ENCODE measurements around the gene PIM3. TPM values are rescaled to one million over a fixed set of nuclear protein-coding genes. Genes with fewer than 3 reads are reported as not detected.
A peak's percentile ranks its signal among the peaks of the same experiment; 100 is the strongest.

PIM3 gene
- polyA plus RNA-seq, result 47.1 TPM

GRCh38 chr22:49960159-49961004 lies at the start of gene PIM3:
Gene PIM3, plus strand, starts transcription at chr22:49960772. Its CDS starts 176 bp downstream, at chr22:49960948.
- H3K27me3 Mint-ChIP-seq, result no peaks in the 10 kb centered on the region
- peaks cover 10% of the 10 kb centered on the region for H3K36me3 Mint-ChIP-seq
- H3K4me1 Mint-ChIP-seq, result peaks cover 5 to 14% (median 7%) of the 10 kb centered on the region in 3 donors
- H3K9me3 Mint-ChIP-seq, result no peaks in the 10 kb centered on the region
- H3K4me3 Mint-ChIP-seq, result peak within 1 kb of the TSS; percentile 87 to 97 (median 92)
- peak within 1 kb of the TSS; percentile 94 to 100 (median 95) for H3K27ac Mint-ChIP-seq

- H3K27ac Mint-ChIP-seq, result no peak overlapping the region
- no peak overlapping the region for H3K4me3 Mint-ChIP-seq
- H3K36me3 Mint-ChIP-seq, result no peaks in the 10 kb centered on the region
- peaks cover 0 to 3% (median 0%) of the 10 kb centered on the region in 3 donors for H3K4me1 Mint-ChIP-seq
- H3K9me3 Mint-ChIP-seq, result no peaks in the 10 kb centered on the region
- no peaks in the 10 kb centered on the region for H3K27me3 Mint-ChIP-seq
Observed at GRCh38 chr22:49911881-49912625, 48.5 kb upstream of the PIM3 start.

- Mint-ChIP-seq H3K36me3 (no peaks in the 10 kb centered on the region), H3K27ac (no peak overlapping the region), H3K4me1 (peaks cover 5 to 7% (median 6%) of the 10 kb centered on the region in 3 donors), H3K27me3 (no peaks in the 10 kb centered on the region), H3K4me3 (peak overlapping the region in 1 of 4 donors; percentile 12), H3K9me3 (no peaks in the 10 kb centered on the region)
Observed at GRCh38 chr22:49913026-49913425, 47.5 kb upstream of the PIM3 start.

- Mint-ChIP-seq H3K27ac (peak overlapping the region in 1 of 3 donors; percentile 39), H3K27me3 (no peaks in the 10 kb centered on the region), H3K36me3 (no peaks in the 10 kb centered on the region), H3K4me3 (peak overlapping the region in 1 of 4 donors; percentile 12), H3K9me3 (no peaks in the 10 kb centered on the region), H3K4me1 (peaks cover 5 to 7% (median 6%) of the 10 kb centered on the region in 3 donors)
Observed at GRCh38 chr22:49913446-49913845, 47.1 kb upstream of the PIM3 start.

GRCh38 chr22:49914256-49914655 lies 46.3 kb upstream of the PIM3 start:
- Mint-ChIP-seq H3K27me3 (no peaks in the 10 kb centered on the region), H3K36me3 (no peaks in the 10 kb centered on the region), H3K4me1 (peaks cover 5 to 7% (median 6%) of the 10 kb centered on the region in 3 donors), H3K4me3 (no peak overlapping the region), H3K27ac (no peak overlapping the region), H3K9me3 (no peaks in the 10 kb centered on the region)

GRCh38 chr22:49915610-49916009 lies 45.0 kb upstream of the PIM3 start:
- H3K4me1 Mint-ChIP-seq, result peaks cover 6 to 13% (median 11%) of the 10 kb centered on the region in 3 donors
- peak overlapping the region in 2 of 4 donors; percentile 9 to 81 for H3K4me3 Mint-ChIP-seq
- no peaks in the 10 kb centered on the region for H3K36me3 Mint-ChIP-seq
- H3K9me3 Mint-ChIP-seq, result no peaks in the 10 kb centered on the region
- no peak overlapping the region for H3K27ac Mint-ChIP-seq
- H3K27me3 Mint-ChIP-seq, result no peaks in the 10 kb centered on the region

GRCh38 chr22:49916831-49917230 lies 43.7 kb upstream of the PIM3 start:
- Mint-ChIP-seq H3K27ac (peak overlapping the region in 1 of 3 donors; percentile 23), H3K27me3 (no peaks in the 10 kb centered on the region), H3K4me1 (peaks cover 6 to 13% (median 11%) of the 10 kb centered on the region in 3 donors), H3K36me3 (peaks cover 2% of the 10 kb centered on the region), H3K9me3 (no peaks in the 10 kb centered on the region), H3K4me3 (peak overlapping the region in 3 of 4 donors; percentile 83 to 94 (median 92))

- H3K27ac Mint-ChIP-seq, result peak within 1 kb of the TSS; percentile 91 to 96 (median 93)
- H3K9me3 Mint-ChIP-seq, result no peaks in the 10 kb centered on the region
- H3K27me3 Mint-ChIP-seq, result no peaks in the 10 kb centered on the region
- peaks cover 2% of the 10 kb centered on the region for H3K36me3 Mint-ChIP-seq
- peaks cover 7 to 14% (median 12%) of the 10 kb centered on the region in 3 donors for H3K4me1 Mint-ChIP-seq
- peak within 1 kb of the TSS; percentile 83 to 96 (median 93) for H3K4me3 Mint-ChIP-seq
Observed at GRCh38 chr22:49917974-49918910, 42.3 kb upstream of the PIM3 start, which contains the start of the genes ALG12 and CRELD2. Gene ALG12, minus strand, starts transcription at chr22:49918438. Its CDS starts 4,673 bp downstream, at chr22:49913765. Gene CRELD2, plus strand, starts transcription at chr22:49918634. Its CDS starts 136 bp downstream, at chr22:49918770.

GRCh38 chr22:49918911-49919881 lies 41.4 kb upstream of the PIM3 start:
- Mint-ChIP-seq H3K4me1 (peaks cover 11 to 22% (median 22%) of the 10 kb centered on the region in 3 donors), H3K27me3 (no peaks in the 10 kb centered on the region), H3K4me3 (peak overlapping the region; percentile 74 to 90 (median 86)), H3K9me3 (no peaks in the 10 kb centered on the region), H3K27ac (peak overlapping the region; percentile 35 to 83 (median 63)), H3K36me3 (peaks cover 2% of the 10 kb centered on the region)

GRCh38 chr22:49920859-49921258 lies 39.7 kb upstream of the PIM3 start:
- no peaks in the 10 kb centered on the region for H3K27me3 Mint-ChIP-seq
- H3K9me3 Mint-ChIP-seq, result no peaks in the 10 kb centered on the region
- H3K4me1 Mint-ChIP-seq, result peaks cover 17 to 33% (median 31%) of the 10 kb centered on the region in 3 donors
- H3K4me3 Mint-ChIP-seq, result peak overlapping the region; percentile 52 to 91 (median 73)
- H3K36me3 Mint-ChIP-seq, result peaks cover 2% of the 10 kb centered on the region
- H3K27ac Mint-ChIP-seq, result peak overlapping the region in 2 of 3 donors; percentile 83 to 84

- H3K36me3 Mint-ChIP-seq, result peaks cover 2% of the 10 kb centered on the region
- no peaks in the 10 kb centered on the region for H3K9me3 Mint-ChIP-seq
- H3K27ac Mint-ChIP-seq, result peak overlapping the region in 1 of 3 donors; percentile 64
- no peaks in the 10 kb centered on the region for H3K27me3 Mint-ChIP-seq
- peak overlapping the region in 1 of 4 donors; percentile 70 for H3K4me3 Mint-ChIP-seq
- peaks cover 22 to 38% (median 35%) of the 10 kb centered on the region in 3 donors for H3K4me1 Mint-ChIP-seq
Observed at GRCh38 chr22:49921508-49922278, 38.9 kb upstream of the PIM3 start.

- no peaks in the 10 kb centered on the region for H3K9me3 Mint-ChIP-seq
- peaks cover 24 to 34% (median 32%) of the 10 kb centered on the region in 3 donors for H3K4me1 Mint-ChIP-seq
- no peaks in the 10 kb centered on the region for H3K27me3 Mint-ChIP-seq
- peak overlapping the region in 1 of 3 donors; percentile 64 for H3K27ac Mint-ChIP-seq
- H3K36me3 Mint-ChIP-seq, result peaks cover 2% of the 10 kb centered on the region
- peak overlapping the region in 1 of 4 donors; percentile 70 for H3K4me3 Mint-ChIP-seq
Observed at GRCh38 chr22:49922484-49922883, 38.1 kb upstream of the PIM3 start.

Data from IgD-negative memory B cell (primary cell).